ENCODE data around the gene STAT3. TPM values are rescaled to one million over a fixed set of nuclear protein-coding genes. Genes with fewer than 3 reads are reported as not detected.
A peak's percentile ranks its signal among the peaks of the same experiment; 100 is the strongest.

The STAT3 gene
- total and polyA plus RNA-seq, 9 of the 15 experiments (the other 6 are each of a cell fraction or from before 2014, with no cell fraction given), result 90.0 to 179 (median 114) TPM

- TF ChIP-seq ARID4B (CRISPR knock-in tag; IDR thresholded peaks at IDR 0.05) (0 out of 2 replicates have a peak, but pooled peaks have one; percentile 5), ZNF766 (CRISPR knock-in tag; conservative IDR thresholded peaks at IDR 0.05) (peak; percentile 43; the same call in 1 of the 2 replicates), ZNF740 (CRISPR knock-in tag; IDR thresholded peaks at IDR 0.05) (no peak), ZNF740 (tag; IDR thresholded peaks at IDR 0.05) (peak in 1 of 2 experiments; percentile 45; a peak in 1 of 4 replicates), THRAP3 (IDR thresholded peaks at IDR 0.05; ENCODE audit: borderline replicate concordance) (0 out of 2 replicates have a peak, but pooled peaks have one; percentile 11), L3MBTL2 (IDR thresholded peaks at IDR 0.05) (0 out of 2 replicates have a peak, but pooled peaks have one; percentile 0), RBBP5 (IDR thresholded peaks at IDR 0.05; ENCODE audit: borderline replicate concordance, insufficient read depth, low read length, poor library complexity, severe bottlenecking) (peak; percentile 3), ZNF77 (CRISPR knock-in tag; IDR thresholded peaks at IDR 0.05) (0 out of 2 replicates have a peak, but pooled peaks have one; percentile 17), DPF2 (IDR thresholded peaks at IDR 0.05) (no peak), NONO (IDR thresholded peaks at IDR 0.05; ENCODE audit: low read depth in 2 of 2, low read length in 1 of 2) (no peak), ZNF311 (CRISPR knock-in tag; IDR thresholded peaks at IDR 0.05) (peak; percentile 0; the same call in 1 of the 2 replicates), PATZ1 (CRISPR knock-in tag; IDR thresholded peaks at IDR 0.05; ENCODE audit: borderline replicate concordance) (no peak), NEUROD1 (IDR thresholded peaks at IDR 0.05; ENCODE audit: borderline replicate concordance, low read depth, low read length, partially characterized antibody) (peak; percentile 14), TEAD2 (tag; IDR thresholded peaks at IDR 0.05) (peak; percentile 41; the same call in 1 of the 2 replicates), CTCF (IDR thresholded peaks at IDR 0.05 in 2 of 3, conservative IDR thresholded peaks at IDR 0.05 in 1 of 3; ENCODE audit: insufficient read depth in 2 of 3, low read depth in 1 of 3, low read length in 3 of 3) (0 out of 6 replicates have a peak, but pooled peaks of 1 of the 3 experiments have one; percentile 36)
- TF ChIP-seq, protein P1, sequence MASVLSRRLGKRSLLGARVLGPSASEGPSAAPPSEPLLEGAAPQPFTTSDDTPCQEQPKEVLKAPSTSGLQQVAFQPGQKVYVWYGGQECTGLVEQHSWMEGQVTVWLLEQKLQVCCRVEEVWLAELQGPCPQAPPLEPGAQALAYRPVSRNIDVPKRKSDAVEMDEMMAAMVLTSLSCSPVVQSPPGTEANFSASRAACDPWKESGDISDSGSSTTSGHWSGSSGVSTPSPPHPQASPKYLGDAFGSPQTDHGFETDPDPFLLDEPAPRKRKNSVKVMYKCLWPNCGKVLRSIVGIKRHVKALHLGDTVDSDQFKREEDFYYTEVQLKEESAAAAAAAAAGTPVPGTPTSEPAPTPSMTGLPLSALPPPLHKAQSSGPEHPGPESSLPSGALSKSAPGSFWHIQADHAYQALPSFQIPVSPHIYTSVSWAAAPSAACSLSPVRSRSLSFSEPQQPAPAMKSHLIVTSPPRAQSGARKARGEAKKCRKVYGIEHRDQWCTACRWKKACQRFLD (CRISPR knock-in tag; IDR thresholded peaks at IDR 0.05), result 0 out of 2 replicates have a peak, but pooled peaks have one; percentile 18
Observed at GRCh38 chr17:42310787-42311215, 77.4 kb downstream of the STAT3 start (continued).
